ENCODE data around the gene CLCA1.

- TF ChIP-seq EZH2 (IDR thresholded peaks at IDR 0.05; ENCODE audit: borderline replicate concordance): no peak
- TF ChIP-seq CTCF (IDR thresholded peaks at IDR 0.05; ENCODE audit: poor library complexity): no peak
- TF ChIP-seq EZH2phosphoT487 (IDR thresholded peaks at IDR 0.05; ENCODE audit: low read depth, severe bottlenecking, unreplicated experiment): no peak
Measured at GRCh38 chr1:86504137-86504479, 35.4 kb downstream of the CLCA1 start.
